Inflammatory macrophage treated with lipopolysaccharide for 1 hour (primary cell): ENCODE measurements around the gene SLC35A4.

Source experiments
- DNase-seq, 2 donors: peaks; one replicate each; pipeline ENCODE4 v3.0.0-alpha.2; 2020 to 2022

Gene SLC35A4

GRCh38 chr5:140564196-140565023, at the start of gene SLC35A4, which contains the start of gene APBB3:
SLC35A4 (plus strand) TSS chr5:140564828; CDS start chr5:140567170, 2,342 bp downstream.
APBB3 (minus strand) TSS chr5:140564598; CDS start chr5:140564245, 353 bp downstream.
- peak; percentile 97 to 98 for DNase-seq

- no peak for DNase-seq
Observed at GRCh38 chr5:140524003-140524402, 40.6 kb upstream of the SLC35A4 start.

GRCh38 chr5:140540227-140540626, 24.4 kb upstream of the SLC35A4 start:
- DNase-seq: no peak

DNA sequence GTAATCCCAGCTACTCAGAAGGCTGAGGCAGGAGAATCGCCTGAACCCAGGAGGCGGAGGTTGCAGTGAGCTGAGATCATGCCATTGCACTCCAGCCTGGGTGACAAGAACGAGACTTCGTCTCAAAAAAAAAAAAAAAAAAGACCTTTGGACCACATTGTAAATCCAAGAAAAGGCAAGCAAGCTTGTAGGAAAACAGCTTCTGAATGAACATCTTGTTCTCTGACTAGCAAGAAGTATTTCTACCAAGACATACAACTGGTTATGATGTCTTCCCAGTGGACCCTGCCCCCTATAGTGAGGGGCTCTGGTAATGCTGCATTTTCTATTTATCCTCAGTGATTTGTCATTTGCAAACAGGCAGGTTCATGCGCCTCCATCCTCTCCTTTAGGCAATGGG, 21.7 kb upstream of the SLC35A4 start:
- no peak for DNase-seq

DNA sequence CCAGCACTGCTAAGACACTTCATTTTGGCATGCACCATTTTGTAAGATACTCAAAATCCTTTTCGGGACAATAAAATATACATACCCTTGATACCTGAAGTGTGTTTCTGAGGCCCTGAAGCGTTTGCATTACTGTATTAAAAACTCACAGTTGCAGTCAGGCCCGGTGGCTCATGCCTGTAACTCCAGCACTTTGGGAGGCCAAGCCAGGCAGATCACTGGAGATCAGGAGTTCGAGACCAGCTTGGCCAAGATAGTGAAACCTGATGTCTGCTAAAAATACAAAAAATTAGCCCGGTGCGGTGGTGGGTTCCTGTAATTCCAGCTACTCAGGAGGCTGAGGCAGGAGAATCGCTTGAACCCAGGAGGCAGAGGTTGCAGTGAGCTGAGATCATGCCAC, 19.6 kb upstream of the SLC35A4 start:
- no peak for DNase-seq

GRCh38 chr5:140545606-140546005, 19.0 kb upstream of the SLC35A4 start:
- DNase-seq: no peak

GRCh38 chr5:140546851-140547507, 17.6 kb upstream of the SLC35A4 start:
- no peak for DNase-seq

DNA sequence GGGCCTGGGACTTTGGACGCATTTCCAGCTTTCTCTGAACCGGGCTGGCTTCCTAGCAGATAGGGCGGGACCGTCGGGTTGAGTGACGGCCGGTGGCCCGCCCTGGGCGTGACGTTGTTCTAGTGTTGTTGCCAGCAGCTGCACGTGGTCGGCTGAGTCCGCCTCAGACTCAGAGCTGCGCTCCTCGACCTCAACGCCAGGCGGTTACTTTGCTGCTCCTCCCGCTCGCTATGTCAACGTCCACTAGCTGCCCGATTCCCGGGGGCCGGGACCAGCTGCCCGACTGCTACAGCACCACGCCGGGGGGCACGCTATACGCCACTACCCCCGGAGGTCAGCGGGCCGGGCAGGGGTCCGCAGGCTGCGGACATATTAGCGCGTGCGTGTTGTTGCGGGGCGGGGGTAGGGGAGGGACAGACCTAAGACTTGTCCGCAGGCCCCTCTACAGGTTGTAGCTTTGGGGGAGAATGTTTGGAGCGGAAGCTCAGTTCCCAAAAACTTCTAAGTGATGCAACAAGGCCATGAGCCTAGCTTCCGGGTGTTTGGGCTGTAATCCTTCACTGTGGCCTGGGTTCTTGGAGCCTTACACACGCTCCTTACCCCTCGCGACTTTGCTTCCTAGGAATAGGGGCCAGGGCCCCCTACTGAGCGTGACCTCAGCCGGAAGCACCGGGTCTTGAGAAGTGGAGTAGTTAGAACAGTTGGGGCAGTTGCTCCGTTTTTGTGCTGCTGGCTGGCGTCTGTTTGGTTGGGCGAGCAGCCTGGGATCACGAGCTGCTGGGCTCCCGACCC, 16.9 kb upstream of the SLC35A4 start, which contains the start of gene EIF4EBP3:
TSS of gene EIF4EBP3 (plus strand) at position 155 of the 792 bp plus-strand sequence. CDS start at position 231, 76 bp downstream.
- DNase-seq: peak; percentile 91 to 93

DNA sequence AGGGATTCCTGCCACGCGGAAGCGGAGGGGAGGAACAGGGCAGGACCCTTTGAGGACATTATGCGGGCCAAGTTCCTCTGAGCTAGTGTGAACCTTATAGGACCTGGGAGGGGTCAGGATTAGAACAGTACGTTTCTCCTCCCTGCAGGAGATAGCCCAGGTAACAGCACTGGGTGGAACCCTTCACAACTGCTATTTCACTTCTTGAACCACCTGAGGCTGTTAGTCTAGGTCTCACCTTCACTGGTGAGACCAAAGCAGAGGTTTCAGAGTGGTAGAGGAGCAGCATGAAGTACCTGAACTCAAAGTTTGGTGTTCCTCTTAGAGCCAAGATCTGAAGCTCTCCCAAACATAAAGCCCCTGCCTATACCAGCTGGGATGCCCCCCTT, 16.3 kb upstream of the SLC35A4 start:
- DNase-seq: no peak

DNA sequence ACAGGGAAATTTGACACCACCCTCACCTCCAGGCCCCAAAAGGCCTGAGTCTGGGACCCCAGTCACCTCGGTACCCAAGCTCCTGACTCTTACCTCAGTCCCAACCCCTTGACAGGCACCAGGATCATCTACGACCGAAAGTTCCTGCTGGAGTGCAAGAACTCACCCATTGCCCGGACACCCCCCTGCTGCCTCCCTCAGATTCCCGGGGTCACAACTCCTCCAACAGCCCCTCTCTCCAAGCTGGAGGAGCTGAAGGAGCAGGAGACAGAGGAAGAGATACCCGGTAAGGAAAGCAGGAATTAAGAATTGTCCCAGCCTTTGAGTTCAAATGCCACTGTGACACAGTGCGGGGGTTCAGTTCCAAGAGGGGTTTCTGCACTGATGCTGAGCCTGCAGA, 15.8 kb upstream of the SLC35A4 start:
- DNase-seq: no peak

DNA sequence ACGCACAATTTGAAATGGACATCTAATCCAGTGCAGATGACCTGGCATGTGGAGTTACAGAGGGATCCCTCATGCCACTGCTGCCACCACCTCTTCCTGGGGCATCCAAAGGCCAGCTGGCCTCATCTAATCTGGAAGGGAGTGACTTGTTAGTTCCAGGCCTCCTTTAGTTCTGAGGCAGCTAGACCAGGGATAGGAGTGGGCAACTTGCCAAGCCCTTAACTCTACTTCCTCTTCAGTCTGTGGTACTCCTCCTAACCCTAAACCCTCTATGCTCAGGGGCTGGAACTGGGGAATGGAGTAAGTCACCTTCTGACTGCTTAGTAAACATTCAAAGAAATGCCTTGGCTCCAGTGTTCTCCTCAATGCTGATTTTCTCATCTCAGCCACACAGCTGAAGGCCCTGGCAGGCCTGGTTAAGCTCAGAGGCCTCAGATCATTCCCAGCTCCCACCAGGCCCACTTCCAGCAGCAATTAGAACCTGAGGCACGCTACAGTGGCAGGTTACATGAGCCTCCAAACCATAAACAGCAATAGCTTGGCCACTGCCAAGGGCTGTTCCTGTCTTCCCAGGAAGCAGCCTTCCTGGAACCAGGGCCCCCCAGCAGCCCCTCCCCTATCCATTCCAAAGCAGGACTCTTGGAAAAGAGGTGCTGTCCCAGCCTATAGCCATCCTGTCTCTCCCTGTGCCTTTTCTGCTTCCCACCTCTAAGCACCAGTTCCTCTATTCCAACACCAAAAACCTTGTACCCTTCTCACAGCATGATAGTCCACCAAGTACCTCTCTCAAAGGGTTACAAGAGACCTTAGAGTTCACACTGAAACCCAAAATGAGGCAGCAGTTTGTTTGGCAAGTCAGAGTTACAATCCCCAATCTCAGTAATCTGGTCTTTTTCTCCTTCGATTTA, 15.1 kb upstream of the SLC35A4 start:
- peak; percentile 52 to 76 for DNase-seq

GRCh38 chr5:140550147-140551079, 14.2 kb upstream of the SLC35A4 start:
- no peak for DNase-seq

DNA sequence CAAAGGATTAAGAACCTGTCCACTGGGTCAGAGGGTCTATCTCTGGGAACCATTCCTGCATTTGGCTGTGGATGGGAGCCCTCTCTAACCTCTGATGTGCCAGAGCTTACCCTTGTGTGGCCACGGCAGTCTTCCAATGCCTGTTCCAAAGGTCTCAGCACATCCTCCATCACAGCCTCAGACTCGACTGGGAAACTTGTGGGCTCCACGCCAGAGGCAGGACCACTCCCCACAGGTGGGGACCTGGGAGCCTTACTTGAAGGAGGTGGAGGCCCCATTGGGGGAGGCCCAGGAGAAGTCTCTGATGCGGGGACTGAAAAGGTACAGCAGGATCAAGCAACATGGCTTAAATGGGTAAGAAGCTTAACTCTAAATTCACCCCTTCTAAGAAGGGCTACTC, 12.8 kb upstream of the SLC35A4 start:
- no peak for DNase-seq

DNA sequence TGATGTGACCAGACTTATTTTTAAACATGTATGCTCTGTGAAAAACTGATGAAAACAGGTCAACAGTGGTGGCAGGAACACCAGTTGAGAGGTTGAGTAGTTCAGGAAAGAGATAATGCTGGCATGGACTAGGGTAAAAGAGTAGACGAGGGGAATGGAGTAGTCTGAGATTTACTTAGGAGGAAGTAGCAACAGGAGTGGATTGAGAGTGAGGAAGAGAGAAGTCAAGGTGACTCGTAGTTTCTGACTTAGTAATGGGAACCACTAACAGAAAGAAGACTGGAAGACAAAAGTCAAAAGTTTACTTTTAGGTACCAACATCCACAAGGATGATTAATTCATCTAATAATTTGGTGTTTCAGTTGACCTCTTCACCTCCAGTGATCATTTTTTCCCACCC, 11.0 kb upstream of the SLC35A4 start:
- DNase-seq: no peak

- DNase-seq: peak; percentile 52 to 68
Observed at GRCh38 chr5:140554454-140554853, 10.2 kb upstream of the SLC35A4 start.

- DNase-seq: peak in 1 of 2 donors; percentile 25
Observed at GRCh38 chr5:140555747-140556312, 8.8 kb upstream of the SLC35A4 start.

- DNase-seq: peak; percentile 40 to 52
Observed at GRCh38 chr5:140556438-140556837, 8.2 kb upstream of the SLC35A4 start.

DNA sequence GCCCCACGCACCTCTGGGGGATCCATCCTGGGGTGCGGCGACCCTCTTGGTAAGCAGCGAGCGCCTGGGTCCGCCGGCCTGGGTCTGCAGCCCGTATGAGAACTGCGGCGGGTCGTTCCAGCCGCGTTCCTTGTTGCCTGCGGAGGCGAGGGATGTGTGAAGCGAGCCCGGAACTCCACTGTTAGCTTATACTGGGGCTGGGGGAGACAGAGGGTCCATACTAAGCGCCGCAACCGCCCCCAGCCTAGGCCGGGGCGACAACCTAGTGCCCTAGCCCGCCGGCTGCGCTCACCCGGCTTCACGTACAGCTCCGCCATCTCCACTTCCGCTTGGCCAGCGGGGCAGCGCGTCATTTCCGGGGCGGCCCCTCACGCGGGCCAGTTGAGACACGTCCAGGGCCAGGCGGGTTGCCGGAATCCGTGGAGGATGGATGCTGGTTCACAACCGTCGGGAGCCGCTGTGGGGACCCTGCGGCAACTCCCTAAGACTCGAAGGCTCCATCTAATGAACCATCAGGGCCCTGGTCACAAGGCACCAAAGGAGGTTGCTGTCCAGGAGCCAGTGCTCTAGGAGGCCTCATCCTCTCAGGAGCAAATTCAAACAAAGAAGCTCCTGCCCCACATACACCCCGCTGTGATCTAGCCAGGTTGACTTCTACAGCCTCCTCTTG, 7.4 kb upstream of the SLC35A4 start, which contains the start of gene SRA1:
TSS of gene SRA1 (minus strand) at position 338 of the 670 bp plus-strand sequence. CDS start at position 317, 21 bp downstream.
- peak; percentile 89 to 95 for DNase-seq

- no peak for DNase-seq
Observed at GRCh38 chr5:140557965-140558364, 6.7 kb upstream of the SLC35A4 start.

GRCh38 chr5:140558542-140558941, 6.1 kb upstream of the SLC35A4 start:
- DNase-seq: no peak
